ENCODE data around the gene RABAC1.

RABAC1 gene

DNA sequence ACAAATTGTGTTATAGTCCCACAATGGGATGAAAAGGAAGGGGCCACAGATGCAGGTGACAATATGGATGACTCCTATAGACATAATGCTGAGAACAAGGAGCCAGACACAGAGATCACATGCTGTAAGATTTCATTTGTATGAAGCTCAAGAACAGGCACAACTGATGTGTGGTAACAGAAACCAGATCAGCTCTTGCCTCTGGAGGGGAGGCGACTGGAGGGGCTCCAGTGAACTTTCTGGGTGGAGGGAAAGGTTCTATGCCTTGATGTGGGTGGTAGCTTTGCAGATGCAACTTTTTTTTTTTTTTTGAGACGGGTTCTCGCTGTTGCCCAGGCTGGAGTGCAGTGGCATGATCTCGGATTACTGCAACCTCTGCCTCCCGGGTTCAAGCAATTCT lies 6.0 kb upstream of the RABAC1 start:
- Histone ChIP-seq H3K27ac (ENCODE audit: low read depth, low read length) (no peak overlapping the region), H3K36me3 (ENCODE audit: control insufficient read depth, insufficient read depth, low read length) (no peaks in the 10 kb centered on the region), H3K4me3 (ENCODE audit: low read depth, low read length) (no peak overlapping the region), H3K27me3 (ENCODE audit: control insufficient read depth, insufficient read depth, low read length) (no peaks in the 10 kb centered on the region), H3K9me3 (ENCODE audit: control insufficient read depth, insufficient read depth, low read depth, low read length) (no peaks in the 10 kb centered on the region), H3K9ac (ENCODE audit: low read length) (no peak overlapping the region), H3K4me1 (ENCODE audit: control insufficient read depth, insufficient read depth, low read length) (no peaks in the 10 kb centered on the region)

DNA sequence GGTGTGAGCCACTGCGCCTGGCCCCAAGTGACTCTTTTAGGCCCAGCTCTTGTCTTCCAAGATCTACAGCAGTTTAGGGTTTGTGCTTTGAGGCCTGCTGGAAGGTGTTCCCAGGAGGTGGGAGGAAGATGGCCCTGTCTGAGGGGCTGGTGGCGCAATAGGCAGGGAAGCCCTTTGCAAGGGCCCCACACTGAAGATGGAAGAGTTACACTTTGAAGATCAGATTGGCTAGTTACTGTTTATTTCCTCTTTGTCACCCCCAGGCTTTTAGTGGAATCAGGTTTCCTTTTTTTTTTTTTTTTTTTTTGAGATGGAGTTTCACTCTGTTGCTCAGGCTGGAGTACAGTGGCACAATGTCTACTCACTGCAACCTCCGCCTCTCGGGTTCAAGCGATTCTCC lies 1.9 kb upstream of the RABAC1 start:
- Histone ChIP-seq H3K4me1 (ENCODE audit: control insufficient read depth, insufficient read depth, low read length) (peaks cover 16% of the 10 kb centered on the region), H3K36me3 (ENCODE audit: control insufficient read depth, insufficient read depth, low read length) (peaks cover 7% of the 10 kb centered on the region; the same call in 1 of the 2 replicates), H3K27ac (ENCODE audit: low read depth, low read length) (no peak overlapping the region), H3K9ac (ENCODE audit: low read length) (no peak overlapping the region), H3K9me3 (ENCODE audit: control insufficient read depth, insufficient read depth, low read depth, low read length) (no peaks in the 10 kb centered on the region), H3K4me3 (ENCODE audit: low read depth, low read length) (no peak overlapping the region), H3K27me3 (ENCODE audit: control insufficient read depth, insufficient read depth, low read length) (no peaks in the 10 kb centered on the region)

DNA sequence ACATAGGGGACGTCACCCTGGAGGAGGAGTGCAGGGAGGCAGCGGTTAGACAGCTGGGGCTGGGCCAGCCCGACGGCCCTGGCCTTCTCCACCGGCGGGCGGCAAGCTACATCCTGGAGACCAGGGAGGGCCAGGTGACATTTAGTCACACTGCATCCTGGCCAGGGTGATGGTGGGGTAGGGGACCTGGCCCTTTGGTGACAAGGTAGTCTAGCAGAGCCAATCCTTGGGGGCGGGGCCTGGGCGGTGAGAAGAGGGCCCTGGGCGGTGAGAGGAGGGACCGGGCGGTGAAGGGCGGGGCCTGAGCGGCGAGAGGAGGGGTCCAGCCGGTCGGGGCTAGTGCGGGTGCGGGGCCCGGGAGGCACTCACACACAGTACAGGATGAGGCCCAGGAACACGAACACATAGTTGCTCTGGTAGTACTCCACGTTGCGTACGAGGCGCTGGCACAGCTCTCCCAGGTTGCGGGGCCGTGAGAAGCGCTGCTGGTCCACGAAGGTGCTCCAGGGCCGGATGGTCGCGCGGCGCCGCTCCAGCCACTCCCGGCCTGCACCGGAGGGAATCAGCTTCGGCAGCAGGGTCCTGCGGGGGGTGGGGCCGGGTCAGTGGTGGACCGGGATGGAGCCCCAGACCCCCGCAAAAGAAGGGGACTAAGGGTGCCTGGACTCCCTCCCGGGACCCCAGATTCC lies 610 bp downstream of the RABAC1 start:
- Histone ChIP-seq H3K27me3 (ENCODE audit: control insufficient read depth, insufficient read depth, low read length) (no peaks in the 10 kb centered on the region), H3K27ac (ENCODE audit: low read depth, low read length) (peak overlapping the region; percentile 72; the same call in 1 of the 2 replicates), H3K4me1 (ENCODE audit: control insufficient read depth, insufficient read depth, low read length) (peaks cover 16% of the 10 kb centered on the region), H3K4me3 (ENCODE audit: low read depth, low read length) (peak overlapping the region; percentile 98), H3K36me3 (ENCODE audit: control insufficient read depth, insufficient read depth, low read length) (peaks cover 9% of the 10 kb centered on the region; the same call in 1 of the 2 replicates), H3K9ac (ENCODE audit: low read length) (peak overlapping the region; percentile 77), H3K9me3 (ENCODE audit: control insufficient read depth, insufficient read depth, low read depth, low read length) (no peaks in the 10 kb centered on the region)

- Histone ChIP-seq H3K27me3 (ENCODE audit: control insufficient read depth, insufficient read depth, low read length) (no peaks in the 10 kb centered on the region), H3K9me3 (ENCODE audit: control insufficient read depth, insufficient read depth, low read depth, low read length) (no peaks in the 10 kb centered on the region), H3K4me1 (ENCODE audit: control insufficient read depth, insufficient read depth, low read length) (peaks cover 16% of the 10 kb centered on the region), H3K9ac (ENCODE audit: low read length) (no peak overlapping the region), H3K27ac (ENCODE audit: low read depth, low read length) (no peak overlapping the region), H3K4me3 (ENCODE audit: low read depth, low read length) (peak overlapping the region; percentile 98), H3K36me3 (ENCODE audit: control insufficient read depth, insufficient read depth, low read length) (peaks cover 9% of the 10 kb centered on the region; the same call in 1 of the 2 replicates)
These were observed 1.2 kb downstream of the RABAC1 start for GRCh38 chr19:41957838-41958366.

GRCh38 chr19:41957161-41957837 lies 1.8 kb downstream of the RABAC1 start:
- no peaks in the 10 kb centered on the region for H3K27me3 ChIP-seq (ENCODE audit: control insufficient read depth, insufficient read depth, low read length)
- peaks cover 9% of the 10 kb centered on the region; the same call in 1 of the 2 replicates for H3K36me3 ChIP-seq (ENCODE audit: control insufficient read depth, insufficient read depth, low read length)
- H3K4me1 ChIP-seq (ENCODE audit: control insufficient read depth, insufficient read depth, low read length), result peaks cover 16% of the 10 kb centered on the region
- no peak overlapping the region for H3K4me3 ChIP-seq (ENCODE audit: low read depth, low read length)
- H3K9me3 ChIP-seq (ENCODE audit: control insufficient read depth, insufficient read depth, low read depth, low read length), result no peaks in the 10 kb centered on the region
- no peak overlapping the region for H3K9ac ChIP-seq (ENCODE audit: low read length)
- H3K27ac ChIP-seq (ENCODE audit: low read depth, low read length), result no peak overlapping the region

DNA sequence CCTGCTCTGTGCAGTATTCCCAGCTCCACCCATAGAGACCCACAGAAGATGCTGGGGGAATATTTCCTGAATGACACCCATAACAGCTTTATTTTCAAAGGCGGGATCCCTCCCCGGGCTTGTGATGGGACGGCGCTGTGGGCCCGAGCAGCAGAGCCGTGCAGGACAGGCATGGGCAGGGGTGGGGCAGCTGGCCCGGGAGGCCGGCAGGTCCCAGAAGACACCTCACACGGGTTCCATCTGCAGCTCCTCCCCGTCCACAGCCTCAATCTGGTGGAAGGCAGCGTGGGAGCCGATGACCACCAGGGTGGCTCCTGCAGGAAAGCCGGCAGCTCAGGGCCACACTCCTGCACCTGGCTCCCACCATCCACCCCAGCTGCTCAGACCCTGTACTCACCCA lies 2.5 kb downstream of the RABAC1 start:
- no peak overlapping the region for H3K9ac ChIP-seq (ENCODE audit: low read length)
- no peaks in the 10 kb centered on the region for H3K27me3 ChIP-seq (ENCODE audit: control insufficient read depth, insufficient read depth, low read length)
- H3K4me1 ChIP-seq (ENCODE audit: control insufficient read depth, insufficient read depth, low read length), result peaks cover 16% of the 10 kb centered on the region
- no peak overlapping the region for H3K27ac ChIP-seq (ENCODE audit: low read depth, low read length)
- no peak overlapping the region for H3K4me3 ChIP-seq (ENCODE audit: low read depth, low read length)
- no peaks in the 10 kb centered on the region for H3K9me3 ChIP-seq (ENCODE audit: control insufficient read depth, insufficient read depth, low read depth, low read length)
- peaks cover 9% of the 10 kb centered on the region; the same call in 1 of the 2 replicates for H3K36me3 ChIP-seq (ENCODE audit: control insufficient read depth, insufficient read depth, low read length)

DNA sequence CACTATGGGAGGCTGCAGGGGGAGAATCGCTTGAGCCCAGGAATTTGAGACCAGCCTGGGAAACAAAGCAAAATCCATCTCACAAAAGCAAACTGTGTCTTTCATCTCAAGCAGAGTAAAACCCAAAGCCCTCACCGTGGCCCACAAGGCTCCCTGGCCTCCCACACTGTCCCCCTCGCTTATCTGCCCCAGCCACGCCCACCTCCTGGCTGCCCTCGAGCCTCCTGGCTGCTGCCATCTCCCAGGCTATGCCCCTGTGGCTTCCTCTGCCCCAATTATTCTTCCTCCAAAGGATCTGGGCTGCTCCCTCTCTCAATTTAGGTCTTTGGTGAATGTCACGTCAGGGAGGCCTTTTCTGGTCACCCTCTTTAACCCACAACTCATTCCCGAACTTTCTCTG lies 3.6 kb downstream of the RABAC1 start:
- H3K27ac ChIP-seq (ENCODE audit: low read depth, low read length), result no peak overlapping the region
- H3K36me3 ChIP-seq (ENCODE audit: control insufficient read depth, insufficient read depth, low read length), result peaks cover 9% of the 10 kb centered on the region; the same call in 1 of the 2 replicates
- no peak overlapping the region for H3K4me3 ChIP-seq (ENCODE audit: low read depth, low read length)
- no peaks in the 10 kb centered on the region for H3K9me3 ChIP-seq (ENCODE audit: control insufficient read depth, insufficient read depth, low read depth, low read length)
- no peak overlapping the region for H3K9ac ChIP-seq (ENCODE audit: low read length)
- peaks cover 16% of the 10 kb centered on the region for H3K4me1 ChIP-seq (ENCODE audit: control insufficient read depth, insufficient read depth, low read length)
- H3K27me3 ChIP-seq (ENCODE audit: control insufficient read depth, insufficient read depth, low read length), result no peaks in the 10 kb centered on the region

- Histone ChIP-seq H3K4me1 (ENCODE audit: control insufficient read depth, insufficient read depth, low read length) (no peaks in the 10 kb centered on the region), H3K9me3 (ENCODE audit: control insufficient read depth, insufficient read depth, low read depth, low read length) (no peaks in the 10 kb centered on the region), H3K9ac (ENCODE audit: low read length) (no peak overlapping the region), H3K27me3 (ENCODE audit: control insufficient read depth, insufficient read depth, low read length) (peaks cover 7% of the 10 kb centered on the region), H3K4me3 (ENCODE audit: low read depth, low read length) (peak overlapping the region; percentile 53), H3K27ac (ENCODE audit: low read depth, low read length) (no peak overlapping the region), H3K36me3 (ENCODE audit: control insufficient read depth, insufficient read depth, low read length) (peaks cover 6% of the 10 kb centered on the region; the same call in 1 of the 2 replicates)
These were observed 7.4 kb downstream of the RABAC1 start for GRCh38 chr19:41951686-41952172.

- no peak overlapping the region for H3K9ac ChIP-seq (ENCODE audit: low read length)
- H3K9me3 ChIP-seq (ENCODE audit: control insufficient read depth, insufficient read depth, low read depth, low read length), result no peaks in the 10 kb centered on the region
- H3K4me1 ChIP-seq (ENCODE audit: control insufficient read depth, insufficient read depth, low read length), result no peaks in the 10 kb centered on the region
- H3K36me3 ChIP-seq (ENCODE audit: control insufficient read depth, insufficient read depth, low read length), result no peaks in the 10 kb centered on the region
- no peak overlapping the region for H3K4me3 ChIP-seq (ENCODE audit: low read depth, low read length)
- H3K27me3 ChIP-seq (ENCODE audit: control insufficient read depth, insufficient read depth, low read length), result peaks cover 35% of the 10 kb centered on the region
- no peak overlapping the region for H3K27ac ChIP-seq (ENCODE audit: low read depth, low read length)
These were observed 12.0 kb downstream of the RABAC1 start for GRCh38 chr19:41947091-41947490.

- H3K27me3 ChIP-seq (ENCODE audit: control insufficient read depth, insufficient read depth, low read length), result peaks cover 53% of the 10 kb centered on the region
- no peaks in the 10 kb centered on the region for H3K9me3 ChIP-seq (ENCODE audit: control insufficient read depth, insufficient read depth, low read depth, low read length)
- H3K36me3 ChIP-seq (ENCODE audit: control insufficient read depth, insufficient read depth, low read length), result no peaks in the 10 kb centered on the region
- no peaks in the 10 kb centered on the region for H3K4me1 ChIP-seq (ENCODE audit: control insufficient read depth, insufficient read depth, low read length)
- H3K27ac ChIP-seq (ENCODE audit: low read depth, low read length), result no peak overlapping the region
- H3K9ac ChIP-seq (ENCODE audit: low read length), result no peak overlapping the region
- no peak overlapping the region for H3K4me3 ChIP-seq (ENCODE audit: low read depth, low read length)
These were observed 13.9 kb downstream of the RABAC1 start for GRCh38 chr19:41945135-41945766.

DNA sequence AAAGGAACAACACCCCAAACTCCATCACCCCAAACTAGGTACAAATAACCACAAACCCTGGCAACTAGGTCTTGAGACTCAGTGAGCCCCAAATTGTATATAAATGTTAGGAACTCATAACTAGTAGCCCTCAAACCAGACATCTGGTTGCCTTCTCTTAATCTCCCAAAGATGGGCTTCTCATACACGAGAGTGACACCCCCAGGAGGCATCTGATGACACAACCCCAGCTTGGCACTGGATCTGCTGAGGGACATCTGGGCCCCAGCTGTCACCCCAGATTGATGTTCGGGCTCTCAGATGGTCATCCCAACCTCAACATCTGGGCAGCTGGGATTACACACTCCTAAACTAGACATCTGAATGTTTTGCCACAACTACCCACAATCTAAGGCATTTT lies 14.8 kb downstream of the RABAC1 start:
- peaks cover 59% of the 10 kb centered on the region for H3K27me3 ChIP-seq (ENCODE audit: control insufficient read depth, insufficient read depth, low read length)
- H3K27ac ChIP-seq (ENCODE audit: low read depth, low read length), result no peak overlapping the region
- H3K4me3 ChIP-seq (ENCODE audit: low read depth, low read length), result no peak overlapping the region
- no peaks in the 10 kb centered on the region for H3K4me1 ChIP-seq (ENCODE audit: control insufficient read depth, insufficient read depth, low read length)
- H3K9me3 ChIP-seq (ENCODE audit: control insufficient read depth, insufficient read depth, low read depth, low read length), result no peaks in the 10 kb centered on the region
- no peaks in the 10 kb centered on the region for H3K36me3 ChIP-seq (ENCODE audit: control insufficient read depth, insufficient read depth, low read length)
- no peak overlapping the region for H3K9ac ChIP-seq (ENCODE audit: low read length)
